HepG2 (cell line): ENCODE results near the gene ST6GALNAC3. TPM values are rescaled to one million over a fixed set of nuclear protein-coding genes. Genes with fewer than 3 reads are reported as not detected.

Source experiments
- ATAC-seq: fragments of 200-7000 bp; cut with Tn5 transposase; 3 replicates; pipeline ENCODE4 v1.9.1; 2020; ENCODE audit warnings: mild to moderate bottlenecking, moderate library complexity
- BruUV-seq: library from RNA; stranded (reverse); fragments of 400-500 nt; replicated peaks from 2 replicates; lab custom pipeline; 2021; lab: Mats Ljungman, UMichigan
- CTCF ChIA-PET: fragments of 300-600 bp; formaldehyde crosslinking; extraction: SDS; loops from one replicate; lab custom pipeline; 2021; ENCODE audit warnings: low total read pairs, inconsistent platforms, low intra/inter-chr PET ratio; lab: Yijun Ruan, JAX
- POLR2A ChIA-PET: fragments of 350-600 bp; sonication (Branson Sonifier 250); formaldehyde crosslinking; loops from one replicate; lab custom pipeline; 2020; ENCODE audit warnings: antibody characterized with exemption, inconsistent platforms; lab: Yijun Ruan, JAX
- DNase-seq: peaks from one replicate; pipeline ENCODE4 v3.0.0-alpha.2; 2015; ENCODE audit warnings: low spot score
- FAIRE-seq: peaks from 3 replicates; lab custom pipeline; 2011; peaks lifted over from hg19 to GRCh38; lab: Jason Lieb, UNC
- H2AFZ ChIP-seq: one replicate; pipeline ENCODE4 v1.6.1; 2011; ENCODE audit warnings: low read length, inconsistent platforms
- H3K27ac ChIP-seq: fragments of 300-600 bp; 3 replicates; pipeline ENCODE4 v1.8.0; 2011; ENCODE audit warnings: mixed run types, mild to moderate bottlenecking, mixed read lengths, low read length, inconsistent platforms; ENCODE audit not compliant: insufficient read depth; ENCODE audit errors: extremely low read length
- H3K27me3 ChIP-seq, 2 experiments: fragments of 200-600 bp in 1 of 2; 2 replicates in 1 of 2; 3 replicates in 1 of 2; pipeline versions ENCODE4 v1.6.0 to v1.8.0; 2011; ENCODE audit warnings: low read length in 2 of 2, mild to moderate bottlenecking in 2 of 2, moderate library complexity in 2 of 2, inconsistent platforms in 1 of 2; ENCODE audit not compliant: insufficient read depth in 2 of 2, control insufficient read depth in 1 of 2
- H3K36me3 ChIP-seq, 2 experiments: fragments of 200-600 bp in 1 of 2; replicated peaks in 1 of 2; 2 replicates in 1 of 2; 3 replicates in 1 of 2; pipeline versions ENCODE4 v1.5.1 to v1.8.0; 2011; ENCODE audit warnings: low read length in 2 of 2, inconsistent platforms in 1 of 2; ENCODE audit not compliant: insufficient read depth in 2 of 2, control insufficient read depth in 1 of 2
- H3K4me1 ChIP-seq: 2 replicates; pipeline ENCODE4 v1.5.1; 2012; ENCODE audit warnings: low read length, inconsistent platforms; ENCODE audit not compliant: insufficient read depth
- H3K4me2 ChIP-seq: 2 replicates; pipeline ENCODE4 v1.6.0; 2011; ENCODE audit warnings: low read depth, low read length, inconsistent platforms
- H3K4me3 ChIP-seq, 3 experiments: fragments of 200-600 bp in 1 of 3; sonication (generic), shearing (Covaris generic) in 1 of 3; replicated peaks in 1 of 3; 2 replicates each; pipeline ENCODE4 v1.5.1; 2011 to 2016; ENCODE audit warnings: low read length in 3 of 3, inconsistent platforms in 2 of 3, low read depth in 2 of 3, mild to moderate bottlenecking in 2 of 3, control low read depth in 1 of 3, mixed read lengths in 1 of 3; ENCODE audit not compliant: insufficient read depth in 1 of 3
- H3K79me2 ChIP-seq: one replicate; pipeline ENCODE4 v1.6.1; 2011; ENCODE audit warnings: low read length, inconsistent platforms; ENCODE audit not compliant: insufficient read depth
- H3K9ac ChIP-seq: 2 replicates; pipeline ENCODE4 v1.6.0; 2011; ENCODE audit warnings: mild to moderate bottlenecking, low read depth, low read length, inconsistent platforms; ENCODE audit not compliant: insufficient read depth
- H3K9me3 ChIP-seq: 2 replicates; pipeline ENCODE4 v1.5.1; 2012; ENCODE audit warnings: mild to moderate bottlenecking, low read length
- H4K20me1 ChIP-seq: 2 replicates; pipeline ENCODE4 v1.6.0; 2011; ENCODE audit warnings: inconsistent platforms, mild to moderate bottlenecking, low read length, moderate library complexity; ENCODE audit not compliant: insufficient read depth
- ARNTL ChIP-seq: sonication (generic); formaldehyde crosslinking; IDR thresholded peaks from 2 replicates; pipeline ENCODE4 v1.4.0; 2020; ENCODE audit warnings: mild to moderate bottlenecking, missing genetic modification reagents
- MEIS1 ChIP-seq: sonication (generic); formaldehyde crosslinking; IDR thresholded peaks from 2 replicates; pipeline ENCODE4 v1.9.0; 2021; ENCODE audit warnings: mild to moderate bottlenecking, missing genetic modification reagents, moderate library complexity, borderline replicate concordance
- MTERF4 ChIP-seq: sonication (generic); formaldehyde crosslinking; IDR thresholded peaks from 2 replicates; pipeline ENCODE4 v1.8.0; 2023; ENCODE audit warnings: mild to moderate bottlenecking, missing genetic modification reagents
- MXD3 ChIP-seq: IDR thresholded peaks from 2 replicates; pipeline ENCODE4 v1.6.1; 2016; ENCODE audit warnings: mild to moderate bottlenecking, missing biosample characterization, missing genetic modification reagents
- TFE3 ChIP-seq: IDR thresholded peaks from 2 replicates; pipeline ENCODE4 v1.6.1; 2016
- TIGD3 ChIP-seq: sonication (generic); formaldehyde crosslinking; IDR thresholded peaks from 2 replicates; pipeline ENCODE4 v1.5.1; 2020; ENCODE audit warnings: mild to moderate bottlenecking, missing genetic modification reagents, borderline replicate concordance
- ZBTB1 ChIP-seq: sonication (generic); formaldehyde crosslinking; IDR thresholded peaks from 2 replicates; pipeline ENCODE4 v1.4.0; 2020; ENCODE audit warnings: missing genetic modification reagents, borderline replicate concordance
- ZNF557 ChIP-seq: sonication (generic); formaldehyde crosslinking; IDR thresholded peaks from 2 replicates; pipeline ENCODE4 v1.4.0; 2020; ENCODE audit warnings: missing genetic modification reagents
- ZNF572 ChIP-seq: sonication (generic); formaldehyde crosslinking; IDR thresholded peaks from 2 replicates; pipeline ENCODE4 v1.5.1; 2020; ENCODE audit warnings: mild to moderate bottlenecking, missing genetic modification reagents
- ZNF597 ChIP-seq: sonication (generic); formaldehyde crosslinking; IDR thresholded peaks from 2 replicates; pipeline ENCODE4 v1.5.0; 2020; ENCODE audit warnings: missing genetic modification reagents
- WGBS: methylation state at CpG from one replicate; pipeline ENCODE4 v1.1.6; 2017; ENCODE audit warnings: low lambda C conversion rate; 5-methylcytosine and 5-hydroxymethylcytosine counted together
- in situ Hi-C: cut with HindIII; loops from 2 replicates; pipeline ENCODE4 v1.10.0; 2017; ENCODE audit warnings: low pct_unique_long_range_greater_than_20kb; ENCODE audit not compliant: extremely low pct_ligation_motif_present
- intact Hi-C: fragments of 100-400 bp; cut with micrococcal nuclease; formaldehyde crosslinking; loops from one replicate; pipeline ENCODE4 v1.10.0; 2022; ENCODE audit not compliant: unreplicated experiment
- polyA plus RNA-seq, 8 experiments: library from polyadenylated mRNA; depleted of rRNA in 3 of 8; stranded (reverse) in 7 of 8; unstranded in 1 of 8; fragments of >200 nt; fragmentation: Illumina TruSeq in 4 of 8; extraction: Trizol in 4 of 8; gene quantifications; 2 replicates each; pipeline versions ENCODE4 v1.2.1 to v1.2.3, GENCODE V29; 2011 to 2016; ENCODE audit warnings: low read depth in 4 of 8, missing spikeins in 1 of 8, mixed read lengths in 1 of 8; ENCODE audit not compliant: insufficient read depth in 1 of 8
- total RNA-seq, 5 experiments: library from RNA; depleted of rRNA; stranded (reverse); fragments of >200 nt; fragmentation: Illumina TruSeq; extraction: Trizol; gene quantifications; 2 replicates each; pipeline ENCODE4 v1.2.3, GENCODE V29; 2016; ENCODE audit warnings: low read depth in 1 of 5

Gene ST6GALNAC3
- total and polyA plus RNA-seq, 2 of the 13 experiments (the other 11 are each of a cell fraction or from before 2014, with no cell fraction given) = not detected

GRCh38 chr1:76262601-76263000 is 188.1 kb downstream of the ST6GALNAC3 start:
- no peak overlapping the region for H2AFZ ChIP-seq
- no peak overlapping the region for H3K9ac ChIP-seq
- DNase-seq = no peak
- H3K79me2 ChIP-seq = no peaks in the 10 kb centered on the region
- intact Hi-C loops = no loop called here
- no peak overlapping the region for H3K4me2 ChIP-seq
- H3K9me3 ChIP-seq = no peaks in the 10 kb centered on the region
- H3K4me1 ChIP-seq = no peaks in the 10 kb centered on the region
- in situ Hi-C loops = no loop called here
- ChIA-PET CTCF (no interaction called here), POLR2A (no interaction called here)
- no peak for ATAC-seq
- BruUV-seq = no TSS peak
- no peak for TF ChIP-seq TIGD3 (CRISPR knock-in tag)
- TF ChIP-seq ZNF557 (CRISPR knock-in tag) = no peak
- TF ChIP-seq TFE3 (CRISPR knock-in tag) = no peak
- TF ChIP-seq MEIS1 (CRISPR knock-in tag) = no peak
- TF ChIP-seq MTERF4 = no peak
- no peak for TF ChIP-seq ZNF572 (CRISPR knock-in tag)
- no peak for TF ChIP-seq ZBTB1 (CRISPR knock-in tag)
- TF ChIP-seq MXD3 (CRISPR knock-in tag) = no peak
- TF ChIP-seq ZNF597 = no peak
- TF ChIP-seq ARNTL (CRISPR knock-in tag) = no peak
- H4K20me1 ChIP-seq = no peaks in the 10 kb centered on the region
- no peaks in the 10 kb centered on the region for H3K36me3 ChIP-seq
- H3K27me3 ChIP-seq = no peaks in the 10 kb centered on the region
- FAIRE-seq = no peak
- no peak overlapping the region for H3K4me3 ChIP-seq
- 4% methylated on average over 5 of the region's 5 CpGs for WGBS
- H3K27ac ChIP-seq = no peak overlapping the region
